ENCODE measurements around the gene NHSL2. TPM values are rescaled to one million over a fixed set of nuclear protein-coding genes. Genes with fewer than 3 reads are reported as not detected.
"Not testable (repeated sequence)": the region's sequence is repeated elsewhere in the genome, so short reads cannot be mapped to it uniquely, and the experiment has no call there.

Gene NHSL2
- total RNA-seq, 1 donor, result 14.8 TPM

- no peak for DNase-seq (ENCODE audit: low read depth in 2 of 3, low spot score in 2 of 3)
Observed at GRCh38 chrX:72143609-72143907, 232.9 kb downstream of the NHSL2 start.

GRCh38 chrX:72145181-72145580 is 234.5 kb downstream of the NHSL2 start:
- DNase-seq (ENCODE audit: low read depth in 2 of 3, low spot score in 2 of 3), result no peak

- no peak for DNase-seq (ENCODE audit: low read depth in 2 of 3, low spot score in 2 of 3)
Observed at GRCh38 chrX:72146527-72146926, 235.9 kb downstream of the NHSL2 start.

GRCh38 chrX:72158773-72159172 is 248.1 kb downstream of the NHSL2 start:
- DNase-seq (ENCODE audit: low read depth in 2 of 3, low spot score in 2 of 3), result no peak

GRCh38 chrX:72159769-72160168 is 249.1 kb downstream of the NHSL2 start:
- no peak for DNase-seq (ENCODE audit: low read depth in 2 of 3, low spot score in 2 of 3)

GRCh38 chrX:72165551-72165950 is 254.9 kb downstream of the NHSL2 start:
- no peak for DNase-seq (ENCODE audit: low read depth in 2 of 3, low spot score in 2 of 3)

- peak in 1 of 3 donors; percentile 63 for DNase-seq (ENCODE audit: low read depth in 2 of 3, low spot score in 2 of 3)
Observed at GRCh38 chrX:72169008-72169728, 258.5 kb downstream of the NHSL2 start.

GRCh38 chrX:72176289-72176688 is 265.6 kb downstream of the NHSL2 start:
- DNase-seq (ENCODE audit: low read depth in 2 of 3, low spot score in 2 of 3), result not testable (repeated sequence)

- DNase-seq (ENCODE audit: low read depth in 2 of 3, low spot score in 2 of 3), result no peak
Observed at GRCh38 chrX:72176981-72177380, 266.3 kb downstream of the NHSL2 start.

- DNase-seq (ENCODE audit: low read depth in 2 of 3, low spot score in 2 of 3), result no peak
Observed at GRCh38 chrX:72180539-72180938, 269.9 kb downstream of the NHSL2 start.

- DNase-seq (ENCODE audit: low read depth in 2 of 3, low spot score in 2 of 3), result peak; percentile 46 to 97 (median 92)
Observed at GRCh38 chrX:72181178-72182125, 270.8 kb downstream of the NHSL2 start, which contains the start of gene PIN4. TSS of gene PIN4 (plus strand) at chrX:72181757. CDS start at chrX:72181786, 29 bp downstream.

GRCh38 chrX:72182924-72183323 is 272.3 kb downstream of the NHSL2 start:
- no peak for DNase-seq (ENCODE audit: low read depth in 2 of 3, low spot score in 2 of 3)

- no peak for DNase-seq (ENCODE audit: low read depth in 2 of 3, low spot score in 2 of 3)
Observed at GRCh38 chrX:72201836-72202536, 291.3 kb downstream of the NHSL2 start.

Small RNA genes within 50 kb of the gene (small RNA-seq; reads per million reads assigned to genes)
- not detected for gene RNU6-1078P

Other genes starting within 250 kb of the NHSL2 start
- not detected for gene CXorf49, start 192.6 kb upstream of the NHSL2 start, total RNA-seq
- not detected for gene CXorf49B, start 147.5 kb upstream of the NHSL2 start, total RNA-seq
- gene RTL5, start 221.1 kb downstream of the NHSL2 start, total RNA-seq, result 4.6 TPM